ENCODE measurements around the gene MTNR1A.
A peak's percentile ranks its signal among the peaks of the same experiment; 100 is the strongest.

Gene MTNR1A

GRCh38 chr4:186588503-186588902, 33.1 kb upstream of the MTNR1A start:
- TF ChIP-seq RAD21 (IDR thresholded peaks at IDR 0.05; ENCODE audit: low read depth), result no peak
- TF ChIP-seq FOXM1 (IDR thresholded peaks at IDR 0.05; ENCODE audit: borderline replicate concordance, low read depth), result no peak
- TF ChIP-seq TAF1 (IDR thresholded peaks at IDR 0.05; ENCODE audit: low read depth), result no peak
- no peak for TF ChIP-seq EP300 (IDR thresholded peaks at IDR 0.05; ENCODE audit: borderline replicate concordance)
- no peak for TF ChIP-seq EGR1 (IDR thresholded peaks at IDR 0.05)

GRCh38 chr4:186587416-186588018, 32.1 kb upstream of the MTNR1A start:
- TF ChIP-seq YY1 (IDR thresholded peaks at IDR 0.05; ENCODE audit: low read depth), result no peak
- peak; percentile 74 for TF ChIP-seq RAD21 (IDR thresholded peaks at IDR 0.05; ENCODE audit: low read depth)
- TF ChIP-seq, protein P1, sequence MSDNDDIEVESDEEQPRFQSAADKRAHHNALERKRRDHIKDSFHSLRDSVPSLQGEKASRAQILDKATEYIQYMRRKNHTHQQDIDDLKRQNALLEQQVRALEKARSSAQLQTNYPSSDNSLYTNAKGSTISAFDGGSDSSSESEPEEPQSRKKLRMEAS (IDR thresholded peaks at IDR 0.05), result no peak
- TF ChIP-seq ZBTB7A (IDR thresholded peaks at IDR 0.05; ENCODE audit: low read depth), result no peak

GRCh38 chr4:186586205-186586604, 30.8 kb upstream of the MTNR1A start:
- no peak for TF ChIP-seq ZBTB7A (IDR thresholded peaks at IDR 0.05; ENCODE audit: low read depth)
- TF ChIP-seq CREB1 (IDR thresholded peaks at IDR 0.05; ENCODE audit: low read depth), result no peak
- no peak for TF ChIP-seq RAD21 (IDR thresholded peaks at IDR 0.05; ENCODE audit: low read depth)
- TF ChIP-seq NFIC (IDR thresholded peaks at IDR 0.05), result no peak
- no peak for TF ChIP-seq REST (IDR thresholded peaks at IDR 0.05; ENCODE audit: low read depth)
- no peak for TF ChIP-seq TEAD4 (IDR thresholded peaks at IDR 0.05)
- no peak for TF ChIP-seq FOXM1 (IDR thresholded peaks at IDR 0.05; ENCODE audit: borderline replicate concordance, low read depth)
- TF ChIP-seq, protein P2, sequence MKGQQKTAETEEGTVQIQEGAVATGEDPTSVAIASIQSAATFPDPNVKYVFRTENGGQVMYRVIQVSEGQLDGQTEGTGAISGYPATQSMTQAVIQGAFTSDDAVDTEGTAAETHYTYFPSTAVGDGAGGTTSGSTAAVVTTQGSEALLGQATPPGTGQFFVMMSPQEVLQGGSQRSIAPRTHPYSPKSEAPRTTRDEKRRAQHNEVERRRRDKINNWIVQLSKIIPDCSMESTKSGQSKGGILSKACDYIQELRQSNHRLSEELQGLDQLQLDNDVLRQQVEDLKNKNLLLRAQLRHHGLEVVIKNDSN (IDR thresholded peaks at IDR 0.05), result no peak
- TF ChIP-seq TCF12 (IDR thresholded peaks at IDR 0.05; ENCODE audit: low read depth), result no peak
- no peak for TF ChIP-seq CEBPB (IDR thresholded peaks at IDR 0.05)
- no peak for TF ChIP-seq YY1 (IDR thresholded peaks at IDR 0.05; ENCODE audit: low read depth)
- TF ChIP-seq, protein P1 (IDR thresholded peaks at IDR 0.05), result no peak
- TF ChIP-seq EP300 (IDR thresholded peaks at IDR 0.05; ENCODE audit: borderline replicate concordance), result no peak
- no peak for TF ChIP-seq TAF1 (IDR thresholded peaks at IDR 0.05; ENCODE audit: low read depth)
- no peak for TF ChIP-seq EGR1 (IDR thresholded peaks at IDR 0.05)

DNA sequence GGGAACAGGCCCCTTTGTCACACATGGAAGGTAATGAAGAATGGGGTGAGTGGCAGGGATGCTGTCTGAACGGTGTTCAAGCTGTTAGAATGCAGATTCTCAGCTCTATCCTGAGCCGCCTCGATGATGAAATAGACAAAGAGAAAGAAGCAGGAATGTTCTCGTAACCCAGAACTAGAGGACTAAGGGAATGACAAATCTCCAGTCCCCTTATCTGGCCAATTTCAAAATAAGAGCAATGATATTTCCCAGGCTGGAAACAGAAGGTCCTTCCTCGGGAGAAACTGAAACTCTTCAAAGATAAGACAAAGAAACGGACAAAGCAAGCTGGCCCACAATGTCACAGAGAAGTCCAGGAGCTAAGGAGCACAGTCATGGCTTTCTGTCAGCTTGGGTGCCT, 29.5 kb upstream of the MTNR1A start:
- TF ChIP-seq TCF12 (IDR thresholded peaks at IDR 0.05; ENCODE audit: low read depth), result no peak
- TF ChIP-seq EGR1 (IDR thresholded peaks at IDR 0.05), result no peak
- TF ChIP-seq CEBPB (IDR thresholded peaks at IDR 0.05), result no peak
- no peak for TF ChIP-seq NFIC (IDR thresholded peaks at IDR 0.05)
- TF ChIP-seq CREB1 (IDR thresholded peaks at IDR 0.05; ENCODE audit: low read depth), result no peak
- TF ChIP-seq REST (IDR thresholded peaks at IDR 0.05; ENCODE audit: low read depth), result no peak
- TF ChIP-seq YY1 (IDR thresholded peaks at IDR 0.05; ENCODE audit: low read depth), result no peak
- TF ChIP-seq FOXM1 (IDR thresholded peaks at IDR 0.05; ENCODE audit: borderline replicate concordance, low read depth), result no peak
- TF ChIP-seq TEAD4 (IDR thresholded peaks at IDR 0.05), result no peak
- no peak for TF ChIP-seq TAF1 (IDR thresholded peaks at IDR 0.05; ENCODE audit: low read depth)
- no peak for TF ChIP-seq ZBTB7A (IDR thresholded peaks at IDR 0.05; ENCODE audit: low read depth)
- no peak for TF ChIP-seq RAD21 (IDR thresholded peaks at IDR 0.05; ENCODE audit: low read depth)
- TF ChIP-seq EP300 (IDR thresholded peaks at IDR 0.05; ENCODE audit: borderline replicate concordance), result no peak
- TF ChIP-seq, protein P1 (IDR thresholded peaks at IDR 0.05), result no peak
- TF ChIP-seq, protein P2 (IDR thresholded peaks at IDR 0.05), result no peak

DNA sequence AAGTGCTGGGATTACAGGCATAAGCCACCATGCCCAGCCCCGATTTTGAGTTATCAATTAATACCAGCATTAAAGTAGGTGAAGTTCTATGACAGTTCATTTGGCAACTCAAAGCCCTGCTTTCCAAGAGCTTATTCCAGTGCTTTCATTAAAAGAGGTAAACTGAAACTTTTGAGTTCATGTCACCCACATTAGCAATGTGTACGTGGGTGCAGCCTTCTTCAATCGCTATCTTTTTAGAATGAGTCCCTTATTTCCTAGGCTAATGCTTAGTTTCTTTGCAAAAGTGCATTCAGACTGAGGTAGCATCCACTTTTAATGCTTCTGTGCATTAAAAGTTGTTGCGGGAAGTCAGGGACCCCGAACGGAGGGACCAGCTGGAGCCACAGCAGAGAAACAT, 26.1 kb upstream of the MTNR1A start:
- no peak for TF ChIP-seq RAD21 (IDR thresholded peaks at IDR 0.05; ENCODE audit: low read depth)

DNA sequence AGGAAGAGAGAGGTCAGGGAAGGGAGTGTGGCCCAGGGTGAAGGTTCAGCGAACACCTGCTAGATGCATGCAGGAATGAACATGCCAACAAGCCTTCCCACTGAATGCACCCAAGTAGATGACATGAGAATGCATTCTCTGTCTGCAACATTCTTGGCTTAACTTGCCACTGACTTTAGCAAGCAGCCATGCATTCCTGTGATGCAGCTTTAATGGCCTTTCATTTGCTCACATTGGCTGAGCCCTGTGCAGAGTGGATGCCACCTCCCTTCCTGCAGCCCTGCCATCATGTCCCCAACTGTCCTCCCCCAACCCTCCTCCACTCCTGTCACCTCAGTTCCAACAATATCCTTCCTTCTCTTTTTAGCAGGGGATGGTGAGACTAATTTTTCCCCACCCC, 25.3 kb upstream of the MTNR1A start:
- TF ChIP-seq NFIC (IDR thresholded peaks at IDR 0.05) (no peak), RAD21 (IDR thresholded peaks at IDR 0.05; ENCODE audit: low read depth) (no peak), CREB1 (IDR thresholded peaks at IDR 0.05; ENCODE audit: low read depth) (no peak), EP300 (IDR thresholded peaks at IDR 0.05; ENCODE audit: borderline replicate concordance) (no peak), CEBPB (IDR thresholded peaks at IDR 0.05) (no peak), YY1 (IDR thresholded peaks at IDR 0.05; ENCODE audit: low read depth) (no peak)
